Lower leg skin (tissue), 4 donors: Measurements from ENCODE around the gene PSKH1. TPM values are rescaled to one million over a fixed set of nuclear protein-coding genes. Genes with fewer than 3 reads are reported as not detected.

ENCODE experiments used
- DNase-seq, 2 donors: peaks; one replicate each; pipeline ENCODE4 v3.0.0-alpha.2; 2019; ENCODE audit warnings: low spot score in 2 of 2
- H3K4me3 ChIP-seq: fragments of 200-600 bp; sonication (generic); 2 replicates; pipeline ENCODE4 v1.5.1; 2017; ENCODE audit warnings: mild to moderate bottlenecking, low read depth; ENCODE audit not compliant: poor library complexity, severe bottlenecking
- CTCF ChIP-seq, 3 donors: fragments of 450-650 bp; IDR thresholded peaks; one replicate each; pipeline ENCODE4 v1.5.1; 2016; ENCODE audit warnings: antibody characterized with exemption in 3 of 3, mild to moderate bottlenecking in 3 of 3, moderate library complexity in 2 of 3
- POLR2A ChIP-seq, 2 donors: fragments of 450-650 bp; IDR thresholded peaks; one replicate each; pipeline ENCODE4 v1.6.1; 2016 to 2017; ENCODE audit warnings: antibody characterized with exemption in 2 of 2, mild to moderate bottlenecking in 1 of 2, moderate library complexity in 1 of 2
- whole genome bisulfite sequencing, 2 donors: methylation state at CpG; one replicate each; pipeline ENCODE4 v1.1.5; 2018; 5-methylcytosine and 5-hydroxymethylcytosine counted together
- intact Hi-C: fragments of 100-400 bp; cut with DNase I; formaldehyde crosslinking; loops from one replicate; pipeline ENCODE4 v1.15.0; 2023; ENCODE audit warnings: low total_unique reads
- total RNA-seq, 4 donors: library from RNA; depleted of rRNA; stranded (reverse); fragments of >200 nt; gene quantifications; one replicate each; pipeline ENCODE4 v1.1.0, GENCODE V29; 2016

PSKH1 gene
- total RNA-seq, 4 donors from 2014 or later: 11.1 to 17.9 (median 14.4) TPM

DNA sequence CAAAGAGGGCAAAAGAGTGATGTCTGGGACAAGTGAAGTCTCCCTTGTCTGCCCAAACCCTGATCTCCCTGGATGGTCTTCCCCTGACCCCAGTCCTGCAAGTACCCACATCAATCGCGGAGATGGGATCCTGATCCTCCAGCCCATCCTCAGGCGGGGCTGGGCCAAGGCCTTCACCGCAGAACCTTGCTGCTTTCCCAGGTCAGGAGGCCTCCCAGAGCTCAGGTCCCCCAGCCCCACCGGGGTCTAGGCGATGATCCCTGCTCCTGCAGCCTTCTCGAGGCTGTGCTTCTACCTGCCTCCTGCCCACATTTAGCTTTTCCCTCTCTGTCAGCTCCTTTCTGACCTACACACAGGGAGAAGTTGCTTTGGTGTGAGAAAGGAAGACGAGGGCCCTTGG is 69.1 kb downstream of the PSKH1 start:
- WGBS, 2 donors: 69 to 77% methylated on average over 8 of the region's 8 CpGs
- TF ChIP-seq CTCF (IDR thresholded peaks at IDR 0.05): no peak
- TF ChIP-seq POLR2A (IDR thresholded peaks at IDR 0.05): no peak
- intact Hi-C loops: no loop called here
- no peak for DNase-seq
- H3K4me3 ChIP-seq: no peak overlapping the region

DNA sequence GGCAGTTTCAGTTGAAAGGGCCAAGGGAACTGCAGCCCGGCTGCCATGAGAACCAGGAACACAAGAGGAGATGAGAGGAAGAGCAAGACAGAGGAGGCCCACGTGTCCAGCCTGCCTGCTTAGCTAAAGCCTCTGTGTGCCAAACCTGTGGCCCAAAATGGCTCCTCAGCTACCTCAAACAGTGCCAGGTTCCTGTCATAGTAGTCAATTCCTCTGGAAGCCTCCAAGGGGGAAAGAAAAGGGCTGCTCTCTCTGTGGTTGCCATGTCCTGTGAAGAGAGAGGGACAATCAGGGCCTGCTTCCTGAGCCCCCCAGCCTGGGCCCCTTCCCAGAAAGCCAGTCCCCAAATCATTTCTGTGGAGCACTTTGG is 70.2 kb downstream of the PSKH1 start:
- DNase-seq: no peak
- WGBS, 2 donors: 59 to 65% methylated on average over 2 of the region's 2 CpGs
- intact Hi-C loops: no loop called here
- TF ChIP-seq CTCF (IDR thresholded peaks at IDR 0.05) (no peak), POLR2A (IDR thresholded peaks at IDR 0.05) (no peak)
- no peak overlapping the region for H3K4me3 ChIP-seq

DNA sequence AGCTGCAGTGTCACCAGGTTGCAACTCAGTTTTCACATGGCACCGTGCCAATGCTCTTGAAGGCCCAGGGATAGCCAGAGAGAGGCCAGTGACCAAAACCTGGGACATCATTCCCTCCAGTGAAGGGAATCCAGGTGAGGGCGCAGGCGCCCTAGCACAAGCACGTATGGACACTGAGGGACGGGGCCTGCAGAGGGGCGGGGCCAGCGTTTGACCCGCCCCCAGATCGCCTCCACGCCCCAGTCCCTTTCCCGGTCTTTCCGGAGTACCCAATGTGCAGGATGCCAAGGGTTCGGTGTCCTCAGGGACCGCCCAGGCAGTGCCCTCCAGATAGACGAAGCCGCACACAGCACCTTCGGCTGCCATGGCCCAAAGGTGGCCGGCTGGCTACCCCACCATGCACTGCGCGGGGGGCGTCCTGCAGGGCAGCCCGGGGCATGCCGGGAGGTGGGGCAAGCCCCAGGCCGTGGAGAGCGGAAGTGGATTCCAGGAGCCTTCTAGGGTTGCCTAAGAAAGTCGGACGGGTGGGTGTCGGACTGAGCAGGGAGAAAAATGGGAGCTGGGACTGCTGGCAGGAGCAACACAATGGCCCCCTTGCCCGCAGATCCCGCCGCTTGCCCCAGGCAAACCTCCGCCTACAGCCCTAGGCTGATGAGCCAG is 70.7 kb downstream of the PSKH1 start:
- 60 to 82% methylated on average over 11 to 28 of the region's 32 CpGs for WGBS, 2 donors
- TF ChIP-seq POLR2A (IDR thresholded peaks at IDR 0.05) (no peak), CTCF (IDR thresholded peaks at IDR 0.05) (no peak)
- intact Hi-C loops: no loop called here
- H3K4me3 ChIP-seq: no peak overlapping the region
- no peak for DNase-seq

- TF ChIP-seq CTCF (IDR thresholded peaks at IDR 0.05): no peak
- TF ChIP-seq POLR2A (IDR thresholded peaks at IDR 0.05): no peak
- intact Hi-C loops: no loop called here
- no peak overlapping the region for H3K4me3 ChIP-seq
- 63 to 76% methylated on average over 6 of the region's 6 CpGs for WGBS, 2 donors
- no peak for DNase-seq
Observed at GRCh38 chr16:67964477-67965131, 71.5 kb downstream of the PSKH1 start.

DNA sequence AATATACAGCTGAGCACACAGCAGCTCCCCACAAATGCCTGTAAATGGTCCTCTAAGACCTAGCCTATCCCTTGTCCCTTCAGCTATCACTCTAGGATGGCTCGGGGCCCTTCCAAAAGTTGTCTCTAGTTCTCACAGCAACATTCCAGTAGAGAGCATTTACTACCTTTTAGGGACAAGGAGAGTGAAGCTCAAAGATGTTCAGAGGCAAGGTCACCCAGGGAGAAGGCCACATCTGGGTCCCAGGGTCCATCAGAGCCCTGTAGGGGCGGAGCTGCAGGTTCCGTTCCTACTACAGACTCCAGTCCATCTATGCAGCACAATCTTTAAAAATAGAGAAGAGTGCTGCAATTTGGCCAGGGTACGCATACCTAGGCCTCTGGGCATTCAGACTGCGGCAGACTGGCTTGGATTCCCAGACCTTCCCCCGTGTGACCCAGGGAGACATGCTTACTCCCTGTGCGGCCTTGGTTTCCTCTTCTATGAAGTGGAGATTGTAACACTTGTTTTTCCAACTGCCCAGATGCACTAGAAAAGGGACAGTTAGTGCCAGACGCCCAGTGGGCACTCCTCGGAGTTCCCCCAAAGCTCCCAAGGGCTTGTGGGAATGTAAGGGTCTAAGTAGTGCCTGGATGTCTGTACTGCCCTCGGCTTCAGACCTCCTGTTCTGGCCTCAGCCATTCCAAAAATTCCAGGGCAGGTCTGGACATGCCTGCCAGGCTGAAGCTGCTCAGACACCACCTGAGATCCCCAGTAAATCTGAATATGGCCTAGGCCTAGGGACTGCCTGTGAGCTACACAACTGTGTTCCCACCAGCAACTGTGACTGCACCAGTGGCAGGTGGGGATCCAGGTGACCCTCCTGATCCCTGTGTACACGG is 72.9 kb downstream of the PSKH1 start:
- intact Hi-C loops: no loop called here
- TF ChIP-seq CTCF (IDR thresholded peaks at IDR 0.05) (no peak), POLR2A (IDR thresholded peaks at IDR 0.05) (no peak)
- 50 to 53% methylated on average over 8 to 11 of the region's 11 CpGs for WGBS, 2 donors
- DNase-seq: no peak
- H3K4me3 ChIP-seq: no peak overlapping the region
